ENCODE results near the gene BCAS3.

- TF ChIP-seq CTCF (IDR thresholded peaks at IDR 0.05) (no peak), EZH2 (IDR thresholded peaks at IDR 0.05; ENCODE audit: borderline replicate concordance, insufficient read depth, low read depth, low read length, poor library complexity, severe bottlenecking) (no peak)
These were observed 224.2 kb downstream of the BCAS3 start for GRCh38 chr17:60901806-60902205.
